Caco-2 (cell line): ENCODE data around the gene MOSPD3. TPM values are rescaled to one million over a fixed set of nuclear protein-coding genes. Genes with fewer than 3 reads are reported as not detected.

ENCODE experiments used
- BruUV-seq: library from RNA; stranded (reverse); fragments of 400-500 nt; replicated peaks from 2 replicates; lab custom pipeline; 2021; lab: Mats Ljungman, UMichigan
- CTCF ChIA-PET: fragments of 300-600 bp; sonication (Branson Sonifier 250); formaldehyde crosslinking; loops from one replicate; lab custom pipeline; 2022; ENCODE audit warnings: antibody characterized with exemption; lab: Charles Lee
- POLR2A ChIA-PET: fragments of 300-600 bp; sonication (Branson Sonifier 250); formaldehyde crosslinking; loops from one replicate; lab custom pipeline; 2022; ENCODE audit warnings: antibody characterized with exemption; lab: Charles Lee
- DNase-seq, 2 experiments: peaks; one replicate each; pipeline versions ENCODE4 v3.0.0 to v3.0.0-alpha.2; 2020 to 2022
- H3K27me3 ChIP-seq: replicated peaks from 2 replicates; pipeline ENCODE4 v1.6.0; 2011; ENCODE audit warnings: low read length; ENCODE audit not compliant: control insufficient read depth, insufficient read depth
- H3K36me3 ChIP-seq: 2 replicates; pipeline ENCODE4 v1.5.1; 2011; ENCODE audit warnings: low read length; ENCODE audit not compliant: control insufficient read depth, insufficient read depth
- H3K4me1 ChIP-seq: fragments of 250-450 bp; sonication (Bioruptor Pico); 2 replicates; pipeline ENCODE4 v1.5.1; 2020; ENCODE audit warnings: mild to moderate bottlenecking
- H3K4me3 ChIP-seq: 2 replicates; pipeline ENCODE4 v1.5.1; 2011; ENCODE audit warnings: low read depth, mild to moderate bottlenecking, control low read depth, low read length
- H3K9me3 ChIP-seq: fragments of 250-450 bp; sonication (Bioruptor Pico); 2 replicates; pipeline ENCODE4 v1.5.1; 2020; ENCODE audit warnings: mild to moderate bottlenecking, moderate library complexity
- H3K27ac Mint-ChIP-seq: one replicate; pipeline ENCODE4 v1.8.0; 2022; ENCODE audit warnings: mixed read lengths; ENCODE audit not compliant: unreplicated experiment
- H3K27me3 Mint-ChIP-seq: one replicate; pipeline ENCODE4 v1.8.0; 2022; ENCODE audit warnings: mixed read lengths; ENCODE audit not compliant: insufficient read depth, unreplicated experiment
- H3K36me3 Mint-ChIP-seq: one replicate; pipeline ENCODE4 v1.8.0; 2022; ENCODE audit warnings: mild to moderate bottlenecking, mixed read lengths; ENCODE audit not compliant: insufficient read depth, unreplicated experiment
- H3K4me1 Mint-ChIP-seq: one replicate; pipeline ENCODE4 v1.8.0; 2022; ENCODE audit warnings: low read depth, mixed read lengths; ENCODE audit not compliant: unreplicated experiment
- H3K4me3 Mint-ChIP-seq: one replicate; pipeline ENCODE4 v1.8.0; 2022; ENCODE audit warnings: mild to moderate bottlenecking, moderate library complexity, mixed read lengths; ENCODE audit not compliant: unreplicated experiment
- H3K9me3 Mint-ChIP-seq: one replicate; pipeline ENCODE4 v1.8.0; 2022; ENCODE audit warnings: mixed read lengths; ENCODE audit not compliant: unreplicated experiment
- CTCF ChIP-seq, 2 experiments: fragments of 200-600 bp in 1 of 2; IDR thresholded peaks; 1 replicate in 1 of 2; 2 replicates in 1 of 2; pipeline versions ENCODE4 v1.5.1 to v1.8.0; 2011 to 2022; ENCODE audit warnings: antibody characterized with exemption in 1 of 2, control low read depth in 1 of 2, inconsistent platforms in 1 of 2, low read depth in 1 of 2, low read length in 1 of 2, mild to moderate bottlenecking in 1 of 2, moderate library complexity in 1 of 2; ENCODE audit not compliant: insufficient read depth in 1 of 2, severe bottlenecking in 1 of 2, unreplicated experiment in 1 of 2
- intact Hi-C: fragments of 100-400 bp; cut with micrococcal nuclease; formaldehyde crosslinking; loops from one replicate; pipeline ENCODE4 v1.10.0; 2022; ENCODE audit not compliant: unreplicated experiment
- total RNA-seq: library from RNA; stranded (reverse); gene quantifications from 2 replicates; pipeline ENCODE4 v1.2.3, GENCODE V29; 2022

MOSPD3 gene
- total RNA-seq, 1 experiment from 2014 or later: 24.7 TPM

GRCh38 chr7:100588438-100588837 lies 23.9 kb upstream of the MOSPD3 start:
- intact Hi-C loops: loop anchor here (1.0 kb wide), 1 partner anchor 119 kb away; no protein-coding TSS in a partner anchor
- H3K27me3 ChIP-seq: no peaks in the 10 kb centered on the region
- ChIA-PET POLR2A (no interaction called here), CTCF (interaction anchor here (0.5 to 1.8 kb wide), 21 partner anchors 11 to 629 kb away, joined by 3 to 21 read pairs (median 4); partner anchors contain the start of genes AGFG2, MOSPD3, PLOD3 and POP7)
- peaks cover 34% of the 10 kb centered on the region for H3K36me3 Mint-ChIP-seq
- H3K27ac Mint-ChIP-seq: no peak overlapping the region
- peak overlapping the region; percentile 14 for H3K4me3 Mint-ChIP-seq
- H3K4me1 ChIP-seq: peaks cover 7% of the 10 kb centered on the region
- H3K9me3 ChIP-seq: no peaks in the 10 kb centered on the region
- peak in 1 of 2 experiments; percentile 34 for TF ChIP-seq CTCF (IDR thresholded peaks at IDR 0.05; ENCODE audit: insufficient read depth in 1 of 2, low read depth in 1 of 2, low read length in 1 of 2, severe bottlenecking in 1 of 2, unreplicated experiment in 1 of 2)
- no peaks in the 10 kb centered on the region for H3K9me3 Mint-ChIP-seq
- no peaks in the 10 kb centered on the region for H3K27me3 Mint-ChIP-seq
- no TSS peak for BruUV-seq
- H3K36me3 ChIP-seq: 0 out of 2 replicates have a peak, but pooled peaks cover 2% of the 10 kb centered on the region
- H3K4me1 Mint-ChIP-seq: peaks cover 11% of the 10 kb centered on the region
- no peak for DNase-seq
- no peak overlapping the region for H3K4me3 ChIP-seq

DNA sequence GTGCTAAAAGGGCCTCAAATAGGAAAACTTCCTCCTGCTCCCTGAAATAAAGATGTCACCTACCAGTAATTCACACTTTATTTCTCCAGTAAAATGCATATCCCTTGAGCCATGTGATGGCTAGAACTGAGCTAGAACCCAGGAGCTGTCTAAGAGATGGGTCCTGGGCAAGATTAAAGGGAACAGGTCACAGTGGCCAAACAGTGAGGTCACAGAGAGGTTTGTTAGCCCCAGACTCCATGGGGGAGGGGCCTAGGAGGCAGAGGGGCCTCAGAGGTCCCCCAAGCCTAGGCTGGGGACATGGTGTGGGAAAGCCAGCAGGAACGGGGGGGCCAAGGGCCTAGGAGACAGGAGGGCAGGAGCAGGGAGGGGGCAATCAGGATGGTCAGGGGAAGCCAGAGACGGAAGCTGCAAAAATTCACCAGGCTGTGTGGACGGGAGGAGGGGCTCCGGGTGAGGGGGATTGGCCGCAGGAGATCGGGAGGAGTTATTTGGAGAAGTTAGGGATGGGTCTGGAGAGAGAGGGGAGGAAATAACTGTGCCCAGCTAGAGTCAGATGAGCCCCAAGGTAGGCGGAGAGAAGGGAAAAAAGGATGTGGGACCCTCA lies 22.9 kb upstream of the MOSPD3 start:
- no peak for TF ChIP-seq CTCF (IDR thresholded peaks at IDR 0.05; ENCODE audit: insufficient read depth in 1 of 2, low read depth in 1 of 2, low read length in 1 of 2, severe bottlenecking in 1 of 2, unreplicated experiment in 1 of 2)
- ChIA-PET POLR2A (no interaction called here), CTCF (interaction anchor here (0.5 to 1.8 kb wide), 10 partner anchors 10 to 263 kb away, joined by 3 to 21 read pairs (median 4); partner anchors contain the start of genes AGFG2, EPHB4, MOSPD3 and SLC12A9)
- no peak overlapping the region for H3K27ac Mint-ChIP-seq
- intact Hi-C loops: no loop called here
- peaks cover 40% of the 10 kb centered on the region for H3K36me3 Mint-ChIP-seq
- Histone ChIP-seq H3K4me3 (no peak overlapping the region), H3K27me3 (no peaks in the 10 kb centered on the region), H3K36me3 (no peaks in the 10 kb centered on the region), H3K4me1 (no peaks in the 10 kb centered on the region), H3K9me3 (no peaks in the 10 kb centered on the region)
- no peak overlapping the region for H3K4me3 Mint-ChIP-seq
- no peak for DNase-seq
- no TSS peak for BruUV-seq
- H3K9me3 Mint-ChIP-seq: no peaks in the 10 kb centered on the region
- no peaks in the 10 kb centered on the region for H3K27me3 Mint-ChIP-seq
- peaks cover 6% of the 10 kb centered on the region for H3K4me1 Mint-ChIP-seq

GRCh38 chr7:100590077-100590737 lies 22.1 kb upstream of the MOSPD3 start:
- peaks cover 34% of the 10 kb centered on the region for H3K36me3 Mint-ChIP-seq
- H3K4me1 Mint-ChIP-seq: peaks cover 6% of the 10 kb centered on the region
- ChIA-PET POLR2A (no interaction called here), CTCF (no interaction called here)
- Histone ChIP-seq H3K4me1 (no peaks in the 10 kb centered on the region), H3K4me3 (no peak overlapping the region), H3K27me3 (no peaks in the 10 kb centered on the region), H3K9me3 (no peaks in the 10 kb centered on the region), H3K36me3 (no peaks in the 10 kb centered on the region)
- no peaks in the 10 kb centered on the region for H3K27me3 Mint-ChIP-seq
- no peak overlapping the region for H3K4me3 Mint-ChIP-seq
- intact Hi-C loops: no loop called here
- DNase-seq: no peak
- no peak overlapping the region for H3K27ac Mint-ChIP-seq
- BruUV-seq: no TSS peak
- TF ChIP-seq CTCF (IDR thresholded peaks at IDR 0.05; ENCODE audit: insufficient read depth in 1 of 2, low read depth in 1 of 2, low read length in 1 of 2, severe bottlenecking in 1 of 2, unreplicated experiment in 1 of 2): no peak
- no peaks in the 10 kb centered on the region for H3K9me3 Mint-ChIP-seq
